Gastroesophageal sphincter (tissue), 3 donors: Measurements from ENCODE around the gene NEU2.

Source experiments
- POLR2A ChIP-seq, 2 donors: fragments of 450-650 bp; IDR thresholded peaks; one replicate each; pipeline ENCODE4 v1.6.1; 2017; ENCODE audit warnings: antibody characterized with exemption in 2 of 2, mild to moderate bottlenecking in 2 of 2, moderate library complexity in 1 of 2
- TF ChIP-seq, protein P1 (sequence below), 4 experiments: fragments of 200-600 bp in 2 of 4; fragments of 450-650 bp in 2 of 4; sonication (generic) in 1 of 4; IDR thresholded peaks; one replicate each; pipeline ENCODE4 v1.5.1; 2017 to 2019; ENCODE audit warnings: antibody characterized with exemption in 4 of 4, mild to moderate bottlenecking in 2 of 4, moderate library complexity in 2 of 4

DNA sequence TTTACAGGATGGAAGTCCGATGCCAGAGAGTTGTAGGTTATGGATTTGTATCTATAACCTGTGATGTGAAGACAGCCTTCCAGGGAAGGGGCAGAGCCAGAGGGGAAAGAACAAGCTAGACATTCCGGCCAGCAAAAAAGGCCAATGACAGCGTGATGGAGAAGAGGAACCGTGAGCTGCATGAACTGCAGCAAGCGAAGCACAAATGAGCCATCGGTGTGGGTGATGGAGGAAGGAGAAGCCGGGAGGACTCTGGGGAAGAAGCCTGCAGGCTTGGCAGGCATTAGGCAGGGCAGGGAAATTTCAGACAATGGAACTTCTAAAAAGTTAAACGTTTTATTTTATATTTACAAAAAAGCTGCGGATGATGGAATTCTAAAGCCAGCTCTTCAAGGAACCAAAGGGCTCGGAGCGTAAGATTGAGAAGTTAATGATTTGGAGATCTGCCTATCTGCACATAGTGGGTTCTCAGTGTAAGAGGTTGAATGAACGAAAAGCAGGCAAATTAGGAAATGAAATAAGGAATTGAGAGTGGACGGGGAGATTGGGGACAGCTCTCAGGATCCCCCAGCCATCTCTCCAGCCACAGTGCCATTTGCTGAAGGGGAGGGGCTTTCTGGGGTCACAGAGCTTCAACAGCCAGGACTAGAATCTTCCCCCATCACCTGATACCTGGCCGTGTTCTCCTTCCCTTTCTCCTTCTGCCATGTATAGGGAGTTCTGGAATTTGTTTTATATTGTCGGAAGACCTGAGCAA, 47.8 kb upstream of the NEU2 start:
- TF ChIP-seq, protein P1, sequence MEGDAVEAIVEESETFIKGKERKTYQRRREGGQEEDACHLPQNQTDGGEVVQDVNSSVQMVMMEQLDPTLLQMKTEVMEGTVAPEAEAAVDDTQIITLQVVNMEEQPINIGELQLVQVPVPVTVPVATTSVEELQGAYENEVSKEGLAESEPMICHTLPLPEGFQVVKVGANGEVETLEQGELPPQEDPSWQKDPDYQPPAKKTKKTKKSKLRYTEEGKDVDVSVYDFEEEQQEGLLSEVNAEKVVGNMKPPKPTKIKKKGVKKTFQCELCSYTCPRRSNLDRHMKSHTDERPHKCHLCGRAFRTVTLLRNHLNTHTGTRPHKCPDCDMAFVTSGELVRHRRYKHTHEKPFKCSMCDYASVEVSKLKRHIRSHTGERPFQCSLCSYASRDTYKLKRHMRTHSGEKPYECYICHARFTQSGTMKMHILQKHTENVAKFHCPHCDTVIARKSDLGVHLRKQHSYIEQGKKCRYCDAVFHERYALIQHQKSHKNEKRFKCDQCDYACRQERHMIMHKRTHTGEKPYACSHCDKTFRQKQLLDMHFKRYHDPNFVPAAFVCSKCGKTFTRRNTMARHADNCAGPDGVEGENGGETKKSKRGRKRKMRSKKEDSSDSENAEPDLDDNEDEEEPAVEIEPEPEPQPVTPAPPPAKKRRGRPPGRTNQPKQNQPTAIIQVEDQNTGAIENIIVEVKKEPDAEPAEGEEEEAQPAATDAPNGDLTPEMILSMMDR (IDR thresholded peaks at IDR 0.05), result no peak
- TF ChIP-seq POLR2A (IDR thresholded peaks at IDR 0.05), result no peak
